ENCODE measurements around the gene ERC1. TPM values are rescaled to one million over a fixed set of nuclear protein-coding genes. Genes with fewer than 3 reads are reported as not detected.
"Not testable (repeated sequence)": the region's sequence is repeated elsewhere in the genome, so short reads cannot be mapped to it uniquely, and the experiment has no call there.

Gene ERC1
- total RNA-seq, 2 experiments from 2014 or later = 40.1 to 49.6 TPM

DNA sequence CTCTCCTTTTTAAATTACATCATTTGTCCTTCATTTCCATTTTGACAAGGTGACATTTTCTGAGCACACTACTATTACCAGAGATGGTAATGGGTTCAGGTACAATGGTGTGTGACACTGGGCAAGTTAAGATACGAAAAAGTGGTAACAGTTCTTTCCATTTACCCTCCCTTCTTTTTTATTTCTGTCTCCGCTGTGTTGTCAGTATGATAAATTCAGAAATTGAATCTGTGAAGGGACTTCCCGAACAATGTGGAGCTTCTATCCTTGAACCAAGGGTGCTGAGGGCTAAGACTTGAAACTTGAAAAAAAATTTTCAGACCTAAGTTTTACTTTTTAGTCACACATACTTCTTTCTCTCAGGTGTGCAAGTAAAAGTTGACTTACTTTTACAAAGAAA lies 103.7 kb downstream of the ERC1 start:
- H3K9me3 ChIP-seq (ENCODE audit: control insufficient read depth in 1 of 2, insufficient read depth in 1 of 2, low read length in 2 of 2) = no peaks in the 10 kb centered on the region
- Mint-ChIP-seq H3K4me1 (ENCODE audit: low read depth) (peaks cover 23% of the 10 kb centered on the region), H3K27me3 (no peaks in the 10 kb centered on the region), H3K4me3 (no peak overlapping the region), H3K9me3 (no peaks in the 10 kb centered on the region), H3K27ac (no peak overlapping the region), H3K36me3 (ENCODE audit: low read depth) (no peaks in the 10 kb centered on the region)
- intact Hi-C loops (cut with DNase I, micrococcal nuclease) = loop anchor here (5.0 kb wide), 5 partner anchors 102 to 532 kb away; partner anchors contain the start of genes ERC1 (in 1 of the 2) and RAD52 (in 1 of the 2)
- TF ChIP-seq, protein P1, sequence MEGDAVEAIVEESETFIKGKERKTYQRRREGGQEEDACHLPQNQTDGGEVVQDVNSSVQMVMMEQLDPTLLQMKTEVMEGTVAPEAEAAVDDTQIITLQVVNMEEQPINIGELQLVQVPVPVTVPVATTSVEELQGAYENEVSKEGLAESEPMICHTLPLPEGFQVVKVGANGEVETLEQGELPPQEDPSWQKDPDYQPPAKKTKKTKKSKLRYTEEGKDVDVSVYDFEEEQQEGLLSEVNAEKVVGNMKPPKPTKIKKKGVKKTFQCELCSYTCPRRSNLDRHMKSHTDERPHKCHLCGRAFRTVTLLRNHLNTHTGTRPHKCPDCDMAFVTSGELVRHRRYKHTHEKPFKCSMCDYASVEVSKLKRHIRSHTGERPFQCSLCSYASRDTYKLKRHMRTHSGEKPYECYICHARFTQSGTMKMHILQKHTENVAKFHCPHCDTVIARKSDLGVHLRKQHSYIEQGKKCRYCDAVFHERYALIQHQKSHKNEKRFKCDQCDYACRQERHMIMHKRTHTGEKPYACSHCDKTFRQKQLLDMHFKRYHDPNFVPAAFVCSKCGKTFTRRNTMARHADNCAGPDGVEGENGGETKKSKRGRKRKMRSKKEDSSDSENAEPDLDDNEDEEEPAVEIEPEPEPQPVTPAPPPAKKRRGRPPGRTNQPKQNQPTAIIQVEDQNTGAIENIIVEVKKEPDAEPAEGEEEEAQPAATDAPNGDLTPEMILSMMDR (IDR thresholded peaks at IDR 0.05) = no peak
- ChIA-PET POLR2A (interaction anchor here (1.0 kb wide), 1 partner anchor 483 kb away, joined by 3 read pairs; no protein-coding TSS in a partner anchor), CTCF (no interaction called here)
- no peak overlapping the region for H3K27ac ChIP-seq (ENCODE audit: low read depth in 1 of 2, low read length in 2 of 2)
- H3K36me3 ChIP-seq (ENCODE audit: insufficient read depth, low read length) = no peaks in the 10 kb centered on the region
- H3K4me3 ChIP-seq (ENCODE audit: low read length) = no peak overlapping the region
- no peaks in the 10 kb centered on the region for H3K27me3 ChIP-seq (ENCODE audit: control insufficient read depth in 1 of 2, insufficient read depth in 2 of 2, low read length in 2 of 2)
- DNase-seq = no peak
- no peak for ATAC-seq (ENCODE audit: poor library complexity)
- H3K4me1 ChIP-seq (ENCODE audit: insufficient read depth, low read length) = no peaks in the 10 kb centered on the region

DNA sequence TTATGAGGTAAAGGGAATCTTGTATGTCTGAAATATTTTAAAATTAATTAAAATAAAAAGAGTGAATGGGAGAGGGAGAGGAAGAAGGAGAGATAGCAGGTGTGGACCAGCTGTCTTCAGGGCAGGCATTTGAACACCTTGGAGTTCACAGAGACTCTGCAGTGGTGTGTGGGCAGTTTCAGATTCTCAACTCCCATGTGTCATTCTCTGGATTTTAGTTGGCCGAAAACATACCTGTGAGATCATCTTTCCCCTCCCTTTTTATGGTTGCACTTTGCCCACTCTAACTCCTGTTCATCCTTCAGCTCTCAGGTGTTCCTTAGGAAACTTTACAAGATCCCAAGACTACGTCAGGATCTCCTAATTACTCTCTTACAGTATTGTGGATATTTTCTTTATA lies 108.1 kb downstream of the ERC1 start:
- Mint-ChIP-seq H3K4me3 (no peak overlapping the region), H3K27ac (no peak overlapping the region), H3K36me3 (ENCODE audit: low read depth) (peaks cover 7% of the 10 kb centered on the region), H3K4me1 (ENCODE audit: low read depth) (peaks cover 33% of the 10 kb centered on the region), H3K9me3 (no peaks in the 10 kb centered on the region), H3K27me3 (no peaks in the 10 kb centered on the region)
- Histone ChIP-seq H3K27ac (ENCODE audit: low read depth in 1 of 2, low read length in 2 of 2) (no peak overlapping the region), H3K36me3 (ENCODE audit: insufficient read depth, low read length) (no peaks in the 10 kb centered on the region), H3K4me3 (ENCODE audit: low read length) (no peak overlapping the region), H3K9me3 (ENCODE audit: control insufficient read depth in 1 of 2, insufficient read depth in 1 of 2, low read length in 2 of 2) (no peaks in the 10 kb centered on the region), H3K27me3 (ENCODE audit: control insufficient read depth in 1 of 2, insufficient read depth in 2 of 2, low read length in 2 of 2) (no peaks in the 10 kb centered on the region), H3K4me1 (ENCODE audit: insufficient read depth, low read length) (no peaks in the 10 kb centered on the region)
- CTCF ChIA-PET = no interaction called here
- intact Hi-C loops (cut with DNase I, micrococcal nuclease) = no loop called here
- TF ChIP-seq, protein P1 (IDR thresholded peaks at IDR 0.05) = no peak
- POLR2A ChIA-PET = no interaction called here
- no peak for ATAC-seq (ENCODE audit: poor library complexity)
- no peak for DNase-seq

DNA sequence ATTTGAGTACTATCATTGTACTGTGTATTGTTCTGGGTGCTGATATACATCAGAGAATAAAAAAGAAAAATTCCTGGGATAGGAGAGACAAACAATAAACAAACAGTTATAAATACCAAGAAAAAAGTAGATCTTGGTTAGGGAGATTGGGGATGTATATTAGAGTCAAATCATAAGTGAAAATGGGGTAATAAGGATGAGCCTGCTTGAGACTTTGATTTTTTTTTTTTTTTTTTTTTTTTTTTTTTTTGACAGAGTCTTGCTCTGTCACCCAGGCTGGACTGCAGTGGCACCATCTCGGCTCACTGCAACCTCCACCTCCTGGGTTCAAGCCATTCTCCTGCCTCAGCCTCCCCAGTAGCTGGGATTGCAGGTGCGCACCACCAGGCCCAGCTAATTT lies 108.6 kb downstream of the ERC1 start:
- H3K9me3 Mint-ChIP-seq; POLR2A ChIA-PET; H3K36me3 ChIP-seq (ENCODE audit: insufficient read depth, low read length); H3K4me3 ChIP-seq (ENCODE audit: low read length); H3K27ac Mint-ChIP-seq; H3K4me3 Mint-ChIP-seq; H3K27ac ChIP-seq (ENCODE audit: low read depth in 1 of 2, low read length in 2 of 2); intact Hi-C loops (cut with DNase I, micrococcal nuclease); H3K27me3 ChIP-seq (ENCODE audit: control insufficient read depth in 1 of 2, insufficient read depth in 2 of 2, low read length in 2 of 2); DNase-seq; H3K9me3 ChIP-seq (ENCODE audit: control insufficient read depth in 1 of 2, insufficient read depth in 1 of 2, low read length in 2 of 2); H3K4me1 ChIP-seq (ENCODE audit: insufficient read depth, low read length); ATAC-seq (ENCODE audit: poor library complexity); H3K27me3 Mint-ChIP-seq: not testable (repeated sequence)
- Mint-ChIP-seq H3K4me1 (ENCODE audit: low read depth) (peaks cover 37% of the 10 kb centered on the region), H3K36me3 (ENCODE audit: low read depth) (peaks cover 10% of the 10 kb centered on the region)
- CTCF ChIA-PET = interaction anchor here (0.5 to 0.7 kb wide), 2 partner anchors 188 to 306 kb away, joined by 3 read pairs; no protein-coding TSS in a partner anchor

DNA sequence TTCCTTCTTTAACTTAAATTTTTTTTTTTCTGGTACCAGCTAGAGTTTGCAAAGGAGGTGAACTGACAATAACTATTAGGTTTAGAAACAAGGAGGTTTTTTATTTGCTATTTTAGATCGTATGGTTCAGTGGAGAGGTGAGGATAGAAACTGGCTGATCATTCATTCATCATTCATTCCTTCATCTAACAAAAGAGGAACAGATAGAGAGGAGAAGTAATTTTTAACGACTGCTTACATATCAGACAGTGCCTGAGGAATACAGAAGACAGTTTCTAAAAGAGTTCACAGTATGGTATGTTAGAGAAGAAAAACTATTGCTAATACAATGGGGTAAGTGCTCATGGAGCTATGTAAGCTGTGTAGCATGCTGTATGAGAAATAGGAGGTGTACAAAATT lies 111.1 kb downstream of the ERC1 start:
- H3K36me3 Mint-ChIP-seq (ENCODE audit: low read depth) = peaks cover 10% of the 10 kb centered on the region
- H3K36me3 ChIP-seq (ENCODE audit: insufficient read depth, low read length) = peaks cover 3% of the 10 kb centered on the region
- peaks cover 43% of the 10 kb centered on the region for H3K4me1 Mint-ChIP-seq (ENCODE audit: low read depth)
- ATAC-seq (ENCODE audit: poor library complexity) = no peak
- TF ChIP-seq, protein P1 (IDR thresholded peaks at IDR 0.05) = no peak
- H3K4me1 ChIP-seq (ENCODE audit: insufficient read depth, low read length) = no peaks in the 10 kb centered on the region
- H3K27ac Mint-ChIP-seq = no peak overlapping the region
- no peak overlapping the region for H3K4me3 ChIP-seq (ENCODE audit: low read length)
- no peaks in the 10 kb centered on the region for H3K9me3 Mint-ChIP-seq
- no peaks in the 10 kb centered on the region for H3K27me3 ChIP-seq (ENCODE audit: control insufficient read depth in 1 of 2, insufficient read depth in 2 of 2, low read length in 2 of 2)
- intact Hi-C loops (cut with DNase I, micrococcal nuclease) = no loop called here
- ChIA-PET CTCF (interaction anchor here (1.3 to 2.7 kb wide), 2 partner anchors 9 to 16 kb away, joined by 6 read pairs; no protein-coding TSS in a partner anchor), POLR2A (no interaction called here)
- no peak for DNase-seq
- H3K4me3 Mint-ChIP-seq = no peak overlapping the region
- H3K9me3 ChIP-seq (ENCODE audit: control insufficient read depth in 1 of 2, insufficient read depth in 1 of 2, low read length in 2 of 2) = no peaks in the 10 kb centered on the region
- H3K27ac ChIP-seq (ENCODE audit: low read depth in 1 of 2, low read length in 2 of 2) = no peak overlapping the region
- H3K27me3 Mint-ChIP-seq = no peaks in the 10 kb centered on the region
